Neural cell (in vitro differentiated cells): ENCODE measurements around the gene PPM1L. TPM values are rescaled to one million over a fixed set of nuclear protein-coding genes. Genes with fewer than 3 reads are reported as not detected.

Source experiments
- H2AFZ ChIP-seq: fragments of 200-600, 300-800 bp; sonication (generic), shearing (Covaris generic); 2 replicates; pipeline ENCODE4 v1.6.0; 2014; ENCODE audit warnings: low read depth, mild to moderate bottlenecking, antibody characterized with exemption, low read length, moderate library complexity
- H3F3A ChIP-seq: fragments of 200-600 bp; shearing (Covaris generic); 2 replicates; pipeline ENCODE4 v1.6.1; 2016; ENCODE audit warnings: mild to moderate bottlenecking, moderate library complexity, mixed read lengths, antibody characterized with exemption, low read length; ENCODE audit not compliant: insufficient read depth, poor library complexity, severe bottlenecking
- H3K27ac ChIP-seq: fragments of 200-600, 300-800 bp; sonication (generic), shearing (Covaris generic); 2 replicates; pipeline ENCODE4 v1.5.1; 2014; ENCODE audit warnings: mild to moderate bottlenecking, low read length, moderate library complexity
- H3K27me3 ChIP-seq: fragments of 300-800, 200-600 bp; sonication (generic), shearing (Covaris generic); 2 replicates; pipeline ENCODE4 v1.6.0; 2014; ENCODE audit warnings: mild to moderate bottlenecking, low read depth, low read length, moderate library complexity; ENCODE audit not compliant: insufficient read depth
- H3K36me3 ChIP-seq: fragments of 300-800, 200-600 bp; sonication (generic), shearing (Covaris generic); 2 replicates; pipeline ENCODE4 v1.5.1; 2014; ENCODE audit warnings: mild to moderate bottlenecking, antibody characterized with exemption, low read length, moderate library complexity; ENCODE audit not compliant: insufficient read depth
- H3K4me2 ChIP-seq: fragments of 300-800, 200-600 bp; sonication (generic), shearing (Covaris generic); 2 replicates; pipeline ENCODE4 v1.6.0; 2014; ENCODE audit warnings: mild to moderate bottlenecking, low read length
- H3K4me3 ChIP-seq: fragments of 300-800, 200-600 bp; sonication (generic), shearing (Covaris generic); 2 replicates; pipeline ENCODE4 v1.5.1; 2014; ENCODE audit warnings: mild to moderate bottlenecking, low read length, moderate library complexity
- H3K79me2 ChIP-seq: fragments of 200-600 bp; shearing (Covaris generic); replicated peaks from 2 replicates; pipeline ENCODE4 v1.6.0; 2014; ENCODE audit warnings: mild to moderate bottlenecking, low read length, moderate library complexity; ENCODE audit not compliant: insufficient read depth
- H3K9ac ChIP-seq: fragments of 300-800, 200-600 bp; sonication (generic), shearing (Covaris generic); 2 replicates; pipeline ENCODE4 v1.6.1; 2016; ENCODE audit warnings: mild to moderate bottlenecking, low read length, mixed read lengths
- H3K9me2 ChIP-seq: fragments of 200-600 bp; shearing (Covaris generic); 2 replicates; pipeline ENCODE4 v1.6.1; 2016; ENCODE audit warnings: mild to moderate bottlenecking, low read length, mixed read lengths; ENCODE audit not compliant: insufficient read depth
- H3K9me3 ChIP-seq: fragments of 200-600, 300-800 bp; sonication (generic), shearing (Covaris generic); 2 replicates; pipeline ENCODE4 v1.6.1; 2016; ENCODE audit warnings: mild to moderate bottlenecking, mixed run types, low read length, moderate library complexity, mixed read lengths
- H4K20me1 ChIP-seq: fragments of 200-600 bp; shearing (Covaris generic); 2 replicates; pipeline ENCODE4 v1.6.1; 2016; ENCODE audit warnings: mild to moderate bottlenecking, mixed run types; ENCODE audit not compliant: insufficient read depth
- EP300 ChIP-seq: fragments of 450-650 bp; conservative IDR thresholded peaks from 2 replicates; pipeline ENCODE4 v1.6.1; 2014; ENCODE audit warnings: antibody characterized with exemption, mild to moderate bottlenecking, moderate library complexity; ENCODE audit not compliant: poor library complexity, severe bottlenecking
- EZH2 ChIP-seq: fragments of 200-600, 300-800 bp; shearing (Covaris generic), sonication (generic); IDR thresholded peaks from 2 replicates; pipeline ENCODE4 v1.6.1; 2014; ENCODE audit warnings: antibody characterized with exemption, low read length, borderline replicate concordance, mild to moderate bottlenecking; ENCODE audit not compliant: insufficient read depth, poor library complexity, severe bottlenecking
- MXI1 ChIP-seq: fragments of 450-650 bp; conservative IDR thresholded peaks from 2 replicates; pipeline ENCODE4 v1.6.1; 2014; ENCODE audit warnings: antibody characterized with exemption, mild to moderate bottlenecking; ENCODE audit not compliant: poor library complexity, severe bottlenecking
- POLR2AphosphoS5 ChIP-seq: IDR thresholded peaks from 2 replicates; pipeline ENCODE4 v1.6.1; 2012
- RAD21 ChIP-seq: fragments of 450-650 bp; conservative IDR thresholded peaks from 2 replicates; pipeline ENCODE4 v1.6.1; 2014; ENCODE audit warnings: antibody characterized with exemption, mild to moderate bottlenecking, moderate library complexity
- REST ChIP-seq: IDR thresholded peaks from 2 replicates; pipeline ENCODE4 v1.6.1; 2012; ENCODE audit warnings: borderline replicate concordance
- SMC3 ChIP-seq: fragments of 450-650 bp; conservative IDR thresholded peaks from 2 replicates; pipeline ENCODE4 v1.6.1; 2014; ENCODE audit warnings: antibody characterized with exemption, mild to moderate bottlenecking, moderate library complexity; ENCODE audit not compliant: poor library complexity
- TAF1 ChIP-seq: IDR thresholded peaks from 2 replicates; pipeline ENCODE4 v1.6.1; 2012; ENCODE audit warnings: low read depth
- polyA plus RNA-seq: library from polyadenylated mRNA; depleted of rRNA; stranded (reverse); fragments of >200 nt; gene quantifications from 2 replicates; pipeline ENCODE4 v1.2.3, GENCODE V29; 2014
- TF ChIP-seq, protein P1 (sequence below): fragments of 450-650 bp; IDR thresholded peaks from 2 replicates; pipeline ENCODE4 v1.5.1; 2014; ENCODE audit warnings: antibody characterized with exemption, mild to moderate bottlenecking, moderate library complexity; ENCODE audit not compliant: poor library complexity, severe bottlenecking

PPM1L gene
- polyA plus RNA-seq, 1 donor from 2014 or later = 24.9 TPM

GRCh38 chr3:160793722-160794252 is 37.8 kb downstream of the PPM1L start:
- Histone ChIP-seq H3K9me2 (no peaks in the 10 kb centered on the region), H3K9me3 (no peaks in the 10 kb centered on the region), H3K27me3 (no peaks in the 10 kb centered on the region), H4K20me1 (no peaks in the 10 kb centered on the region), H3K9ac (no peak overlapping the region), H3F3A (no peaks in the 10 kb centered on the region), H3K4me3 (no peak overlapping the region), H2AFZ (no peak overlapping the region), H3K4me2 (no peak overlapping the region), H3K79me2 (peaks cover 14% of the 10 kb centered on the region), H3K36me3 (no peaks in the 10 kb centered on the region), H3K27ac (no peak overlapping the region)
- TF ChIP-seq SMC3 (no peak), EZH2 (no peak), TAF1 (no peak), REST (no peak), MXI1 (no peak), EP300 (no peak), POLR2AphosphoS5 (no peak), RAD21 (no peak)
- TF ChIP-seq, protein P1, sequence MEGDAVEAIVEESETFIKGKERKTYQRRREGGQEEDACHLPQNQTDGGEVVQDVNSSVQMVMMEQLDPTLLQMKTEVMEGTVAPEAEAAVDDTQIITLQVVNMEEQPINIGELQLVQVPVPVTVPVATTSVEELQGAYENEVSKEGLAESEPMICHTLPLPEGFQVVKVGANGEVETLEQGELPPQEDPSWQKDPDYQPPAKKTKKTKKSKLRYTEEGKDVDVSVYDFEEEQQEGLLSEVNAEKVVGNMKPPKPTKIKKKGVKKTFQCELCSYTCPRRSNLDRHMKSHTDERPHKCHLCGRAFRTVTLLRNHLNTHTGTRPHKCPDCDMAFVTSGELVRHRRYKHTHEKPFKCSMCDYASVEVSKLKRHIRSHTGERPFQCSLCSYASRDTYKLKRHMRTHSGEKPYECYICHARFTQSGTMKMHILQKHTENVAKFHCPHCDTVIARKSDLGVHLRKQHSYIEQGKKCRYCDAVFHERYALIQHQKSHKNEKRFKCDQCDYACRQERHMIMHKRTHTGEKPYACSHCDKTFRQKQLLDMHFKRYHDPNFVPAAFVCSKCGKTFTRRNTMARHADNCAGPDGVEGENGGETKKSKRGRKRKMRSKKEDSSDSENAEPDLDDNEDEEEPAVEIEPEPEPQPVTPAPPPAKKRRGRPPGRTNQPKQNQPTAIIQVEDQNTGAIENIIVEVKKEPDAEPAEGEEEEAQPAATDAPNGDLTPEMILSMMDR = no peak

DNA sequence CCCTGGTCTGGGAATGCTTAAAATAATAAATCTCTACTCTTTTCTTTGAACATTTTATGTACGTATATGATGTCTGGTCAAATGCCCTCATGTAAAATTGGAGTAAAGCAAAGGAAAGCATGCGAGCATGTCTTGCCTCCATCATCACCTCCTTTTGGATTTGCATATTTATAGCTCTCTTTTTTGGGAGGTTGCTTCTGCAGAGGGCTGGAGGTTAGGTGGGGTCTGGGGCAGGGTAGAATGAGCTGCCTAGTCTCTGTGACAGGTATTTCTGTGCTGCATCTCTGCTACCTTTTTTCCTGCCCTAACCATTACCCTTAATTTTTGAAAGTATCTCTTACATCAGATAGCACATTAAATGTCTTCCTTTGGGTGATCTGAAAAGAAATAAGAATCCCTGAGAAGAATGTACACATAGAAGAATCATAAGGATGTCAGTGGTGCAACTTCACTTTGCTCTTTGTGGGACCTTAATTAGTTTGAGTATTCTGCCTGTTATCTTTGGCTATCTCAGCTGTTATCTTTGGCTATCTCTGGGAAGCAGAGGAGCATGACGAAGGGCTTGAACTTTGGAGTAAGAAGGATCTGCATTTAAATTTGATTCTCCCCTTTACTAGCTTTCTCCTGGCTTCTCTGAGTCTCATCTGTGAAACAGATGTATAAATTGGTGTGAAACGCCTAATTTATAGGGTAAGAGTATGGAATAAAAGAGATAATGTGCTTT is 40.2 kb downstream of the PPM1L start:
- H3K79me2 ChIP-seq = peaks cover 20% of the 10 kb centered on the region
- H3K36me3 ChIP-seq = no peaks in the 10 kb centered on the region
- no peak overlapping the region for H3K4me3 ChIP-seq
- H3K9me3 ChIP-seq = no peaks in the 10 kb centered on the region
- no peaks in the 10 kb centered on the region for H3K27me3 ChIP-seq
- H3K4me2 ChIP-seq = no peak overlapping the region
- no peak overlapping the region for H3K9ac ChIP-seq
- H3K27ac ChIP-seq = no peak overlapping the region
- H2AFZ ChIP-seq = no peak overlapping the region
- H3F3A ChIP-seq = no peaks in the 10 kb centered on the region
- TF ChIP-seq REST (no peak), RAD21 (no peak), MXI1 (no peak), TAF1 (no peak), SMC3 (no peak), EZH2 (no peak), POLR2AphosphoS5 (no peak), EP300 (no peak)
- TF ChIP-seq, protein P1 = no peak
- no peaks in the 10 kb centered on the region for H3K9me2 ChIP-seq
- no peaks in the 10 kb centered on the region for H4K20me1 ChIP-seq
